Small intestine (tissue), 7 donors: ENCODE results near the gene G3BP2. TPM values are rescaled to one million over a fixed set of nuclear protein-coding genes. Genes with fewer than 3 reads are reported as not detected.

Experiments
- DNase-seq, 2 donors: peaks; one replicate each; pipeline versions ENCODE4 v3.0.0 to v3.0.0-alpha.2; 2013
- FAIRE-seq: peaks from 2 replicates; lab custom pipeline; 2012; peaks lifted over from hg19 to GRCh38; lab: Jason Lieb, UNC
- H3K27ac ChIP-seq, 3 donors: one replicate each; pipeline ENCODE4 v1.5.1; 2013; ENCODE audit warnings: low read length in 2 of 3, mild to moderate bottlenecking in 2 of 3, control low read depth in 1 of 3, inconsistent platforms in 1 of 3, low read depth in 1 of 3, moderate library complexity in 1 of 3
- H3K27me3 ChIP-seq, 3 donors: one replicate each; pipeline ENCODE4 v1.6.1; 2013; ENCODE audit warnings: low read length in 3 of 3, inconsistent platforms in 1 of 3; ENCODE audit not compliant: control insufficient read depth in 3 of 3, insufficient read depth in 3 of 3
- H3K36me3 ChIP-seq, 3 donors: one replicate each; pipeline ENCODE4 v1.6.1; 2013; ENCODE audit warnings: low read length in 3 of 3, inconsistent platforms in 1 of 3, low read depth in 1 of 3, mild to moderate bottlenecking in 1 of 3, moderate library complexity in 1 of 3; ENCODE audit not compliant: control insufficient read depth in 3 of 3, insufficient read depth in 2 of 3
- H3K4me1 ChIP-seq, 3 donors: one replicate each; pipeline ENCODE4 v1.6.1; 2013; ENCODE audit warnings: low read length in 2 of 3, inconsistent platforms in 1 of 3, low read depth in 1 of 3, mild to moderate bottlenecking in 1 of 3, moderate library complexity in 1 of 3; ENCODE audit not compliant: control insufficient read depth in 3 of 3, insufficient read depth in 2 of 3
- H3K4me3 ChIP-seq, 3 donors: one replicate each; pipeline ENCODE4 v1.5.1; 2013; ENCODE audit warnings: low read length in 3 of 3, control low read depth in 1 of 3, inconsistent platforms in 1 of 3, low read depth in 1 of 3, mild to moderate bottlenecking in 1 of 3, moderate library complexity in 1 of 3
- H3K9me3 ChIP-seq, 2 donors: one replicate each; pipeline ENCODE4 v1.6.1; 2013; ENCODE audit warnings: low read depth in 1 of 2, low read length in 1 of 2; ENCODE audit not compliant: control insufficient read depth in 2 of 2, insufficient read depth in 1 of 2
- WGBS, 3 donors: extraction: QIAGEN DNeasy Blood & Tissue Kit; methylation state at CpG; one replicate each; pipeline ENCODE4 v1.1.7; 2013; 5-methylcytosine and 5-hydroxymethylcytosine counted together
- polyA plus RNA-seq, 4 donors: library from polyadenylated mRNA; stranded (reverse) in 3 of 4; unstranded in 1 of 4; fragments of 200-250 nt in 3 of 4; fragments of 120-200 nt in 1 of 4; gene quantifications; one replicate each; pipeline versions ENCODE4 v1.2.1 to v1.2.3, GENCODE V29; 2013
- donor health status: healthy with polysubstance abuse.
- donor health status: control.
- donor health status: control.
- donor health status: Bipolar disorder and iron deficiency.
- donor health status: healthy.

The G3BP2 gene
- polyA plus RNA-seq, 4 donors = 44.1 to 145 (median 50.0) TPM

DNA sequence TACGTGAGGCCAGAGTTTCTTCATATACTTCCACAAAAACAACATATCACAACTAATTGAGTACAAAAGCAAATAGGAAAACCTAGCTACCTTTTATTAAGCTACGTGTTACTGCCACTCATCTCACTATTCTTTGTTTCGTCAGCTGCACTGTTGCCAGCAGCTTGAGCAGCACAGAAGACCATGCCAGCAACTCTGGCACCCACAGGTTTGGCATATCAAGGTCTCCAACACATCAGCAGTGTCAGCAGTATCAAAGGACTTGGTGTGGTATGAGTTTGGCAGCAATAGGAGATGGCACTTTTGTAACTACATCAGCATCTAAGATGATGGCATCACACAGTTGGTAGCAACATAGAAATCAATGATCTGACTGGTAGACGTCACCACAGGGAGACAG lies 73.6 kb downstream of the G3BP2 start:
- no peaks in the 10 kb centered on the region for H3K9me3 ChIP-seq
- no peak for DNase-seq
- FAIRE-seq = no peak
- 94 to 95% (median 94%) methylated on average over 4 of the region's 4 CpGs for WGBS, 3 donors
- H3K36me3 ChIP-seq = no peaks in the 10 kb centered on the region
- no peak overlapping the region for H3K27ac ChIP-seq
- H3K4me1 ChIP-seq = no peaks in the 10 kb centered on the region
- no peaks in the 10 kb centered on the region for H3K27me3 ChIP-seq
- H3K4me3 ChIP-seq = no peak overlapping the region

DNA sequence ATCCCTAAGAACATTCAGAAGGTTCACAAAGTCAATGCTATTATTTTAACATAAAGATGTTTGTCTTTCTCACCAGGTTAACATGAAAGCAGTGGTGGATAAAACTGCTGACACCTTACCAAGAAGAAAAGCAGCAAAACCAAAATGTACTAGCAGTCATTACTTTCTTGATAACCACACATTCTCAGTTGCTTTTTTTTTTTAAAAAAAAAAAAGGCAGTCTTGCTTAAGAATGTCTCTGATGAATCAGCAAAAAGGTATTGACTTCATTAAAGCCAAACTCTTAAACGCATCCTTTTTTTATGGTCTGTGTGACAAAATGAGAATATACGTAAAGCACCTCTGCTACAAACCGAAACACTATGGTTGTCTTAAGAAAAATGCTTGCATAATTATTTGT lies 74.8 kb downstream of the G3BP2 start:
- H3K36me3 ChIP-seq = no peaks in the 10 kb centered on the region
- DNase-seq = no peak
- WGBS, 3 donors = 73 to 85% (median 78%) methylated on average over 3 of the region's 3 CpGs
- no peaks in the 10 kb centered on the region for H3K27me3 ChIP-seq
- no peaks in the 10 kb centered on the region for H3K9me3 ChIP-seq
- H3K27ac ChIP-seq = no peak overlapping the region
- H3K4me1 ChIP-seq = no peaks in the 10 kb centered on the region
- no peak for FAIRE-seq
- no peak overlapping the region for H3K4me3 ChIP-seq

DNA sequence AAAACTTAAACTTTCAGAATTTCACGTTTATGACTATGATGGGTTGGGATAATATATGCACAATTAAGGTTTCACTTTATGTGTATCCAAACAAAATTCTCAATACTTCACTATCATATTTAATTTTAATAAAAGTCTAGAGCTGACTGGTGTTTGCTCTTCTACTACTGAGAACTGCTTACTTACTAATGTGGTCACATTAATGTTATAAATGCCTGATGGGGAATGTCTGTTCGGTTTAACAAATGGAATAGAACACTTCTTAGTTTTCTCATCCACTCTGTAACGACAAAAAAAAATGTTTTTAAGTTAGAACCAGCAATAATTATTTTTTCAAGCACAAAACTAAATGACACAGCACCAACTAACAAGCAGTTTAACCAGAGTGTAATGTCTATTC lies 77.2 kb downstream of the G3BP2 start:
- Histone ChIP-seq H3K9me3 (no peaks in the 10 kb centered on the region), H3K4me1 (no peaks in the 10 kb centered on the region), H3K27me3 (no peaks in the 10 kb centered on the region), H3K4me3 (no peak overlapping the region), H3K36me3 (no peaks in the 10 kb centered on the region), H3K27ac (no peak overlapping the region)
- DNase-seq = no peak
- no peak for FAIRE-seq
- 68 to 86% (median 77%) methylated on average over 3 of the region's 3 CpGs for WGBS, 3 donors

DNA sequence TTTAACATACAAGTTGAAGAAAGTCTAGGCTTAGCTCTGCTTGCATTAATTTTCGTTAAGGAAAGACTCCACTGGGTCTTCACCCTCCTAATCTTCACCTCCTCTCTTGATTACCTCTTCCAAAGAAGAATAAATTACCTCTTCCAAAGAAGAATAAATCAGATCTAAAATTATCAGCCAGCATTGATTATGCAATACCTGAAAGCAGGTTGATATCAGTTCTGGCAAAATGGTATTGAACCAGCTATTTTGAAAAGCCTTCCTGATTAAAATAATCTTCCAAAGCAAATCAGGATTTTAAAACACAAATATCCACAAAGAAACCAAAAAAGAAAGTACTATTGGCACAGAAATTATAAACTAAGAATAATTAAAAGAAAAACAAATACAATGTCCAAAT lies 79.8 kb downstream of the G3BP2 start:
- H3K27me3 ChIP-seq = no peaks in the 10 kb centered on the region
- DNase-seq = no peak

More for the DNA sequence above, 79.8 kb downstream of the G3BP2 start:
- Histone ChIP-seq H3K9me3 (no peaks in the 10 kb centered on the region), H3K4me1 (no peaks in the 10 kb centered on the region), H3K27ac (no peak overlapping the region), H3K36me3 (no peaks in the 10 kb centered on the region), H3K4me3 (no peak overlapping the region)
- WGBS, 3 donors = 70 to 79% (median 72%) methylated on average over 1 of the region's 1 CpG
- FAIRE-seq = no peak

Other genes starting within 250 kb of the G3BP2 start
- gene RCHY1, start 159.0 kb downstream of the G3BP2 start, polyA plus RNA-seq = 10 to 100 TPM; 16.8 to 38.6 (median 28.5) TPM
- 10 to 100 TPM in 1 of 4 donors, 1 to 10 TPM in 3; 4.1 to 20.8 (median 5.9) TPM for gene THAP6, start 158.9 kb downstream of the G3BP2 start, polyA plus RNA-seq
- gene ODAPH, start 117.3 kb downstream of the G3BP2 start, polyA plus RNA-seq = not detected
- 1 to 10 TPM in 1 of 4 donors, under 1 TPM in 1, not detected in 2; 0.33 to 1.0 TPM for gene CDKL2, start 42.9 kb downstream of the G3BP2 start, polyA plus RNA-seq
- 10 to 100 TPM; 26.5 to 83.9 (median 33.1) TPM for gene USO1, start 51.2 kb upstream of the G3BP2 start, polyA plus RNA-seq
- under 1 TPM in 1 of 4 donors, not detected in 3; 0.09 TPM for gene PPEF2, start 229.0 kb upstream of the G3BP2 start, polyA plus RNA-seq